ELF-1 (cell line): Measurements from ENCODE around the gene ADAMTS17.

Experiments used
- DNase-seq: peaks from one replicate; pipeline ENCODE4 v3.0.0-alpha.2; 2016; ENCODE audit warnings: low read depth, low spot score

ADAMTS17 gene

DNA sequence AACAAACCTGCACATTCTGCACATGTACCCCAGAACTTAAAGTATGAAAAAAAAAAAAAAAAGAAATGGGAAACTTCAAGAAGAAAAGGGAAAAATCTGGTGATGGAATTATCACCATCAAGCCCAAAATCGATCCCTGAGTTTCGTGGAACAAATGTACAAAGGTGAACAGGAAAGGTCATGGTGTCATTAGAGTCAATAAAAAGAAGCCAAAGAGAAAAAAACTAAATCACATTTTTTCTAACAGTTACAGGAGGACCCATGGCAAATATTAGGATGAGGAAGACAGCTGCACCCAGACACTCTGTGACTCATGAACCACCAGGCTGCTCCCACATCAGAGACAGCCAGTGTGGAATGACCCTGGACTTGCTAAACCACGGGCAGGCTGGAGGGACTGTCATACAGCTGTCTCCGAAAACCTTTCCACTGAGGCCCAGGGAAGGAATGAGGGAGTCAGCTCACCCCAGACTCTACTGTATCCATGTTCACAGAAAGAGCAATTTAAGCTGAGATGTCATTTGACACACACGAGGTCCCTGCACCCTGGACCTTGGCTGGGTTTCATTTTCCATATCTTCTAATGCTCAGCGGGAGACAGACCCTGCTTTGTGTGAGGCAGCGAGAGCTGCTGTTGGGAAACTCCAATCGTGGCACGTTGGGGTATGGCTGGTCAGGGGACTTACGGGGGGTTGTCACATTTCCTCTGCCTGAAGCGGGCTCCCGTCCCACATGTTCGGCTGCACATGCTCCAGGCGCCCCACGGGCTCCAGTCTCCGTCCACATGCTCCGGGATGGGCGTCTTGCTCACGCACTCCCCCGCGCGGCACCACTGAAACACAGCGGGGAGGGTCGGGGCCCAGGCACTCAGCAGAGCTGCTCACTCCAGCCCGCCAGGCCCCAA is 210.2 kb downstream of the ADAMTS17 start:
- peak; percentile 67 for DNase-seq

DNA sequence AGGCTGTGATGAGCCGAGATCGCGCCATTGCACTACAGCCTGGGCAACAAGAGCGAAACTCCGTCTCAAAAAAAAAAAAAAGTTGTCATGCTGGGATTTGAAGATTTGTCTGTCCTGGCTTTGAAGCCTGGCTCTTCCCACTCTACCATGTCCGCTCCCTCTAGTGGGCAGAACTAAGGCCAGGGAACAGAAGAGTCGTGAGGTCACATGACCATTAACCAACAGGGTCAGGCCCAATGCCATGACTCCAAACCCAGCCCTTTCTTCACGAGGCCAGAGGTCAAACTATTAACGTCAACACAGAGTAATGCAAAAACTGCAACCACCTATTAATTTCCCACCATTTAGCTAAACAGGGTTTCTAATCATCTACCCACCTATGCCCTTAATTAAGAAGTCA is 212.1 kb downstream of the ADAMTS17 start:
- peak; percentile 49 for DNase-seq

DNA sequence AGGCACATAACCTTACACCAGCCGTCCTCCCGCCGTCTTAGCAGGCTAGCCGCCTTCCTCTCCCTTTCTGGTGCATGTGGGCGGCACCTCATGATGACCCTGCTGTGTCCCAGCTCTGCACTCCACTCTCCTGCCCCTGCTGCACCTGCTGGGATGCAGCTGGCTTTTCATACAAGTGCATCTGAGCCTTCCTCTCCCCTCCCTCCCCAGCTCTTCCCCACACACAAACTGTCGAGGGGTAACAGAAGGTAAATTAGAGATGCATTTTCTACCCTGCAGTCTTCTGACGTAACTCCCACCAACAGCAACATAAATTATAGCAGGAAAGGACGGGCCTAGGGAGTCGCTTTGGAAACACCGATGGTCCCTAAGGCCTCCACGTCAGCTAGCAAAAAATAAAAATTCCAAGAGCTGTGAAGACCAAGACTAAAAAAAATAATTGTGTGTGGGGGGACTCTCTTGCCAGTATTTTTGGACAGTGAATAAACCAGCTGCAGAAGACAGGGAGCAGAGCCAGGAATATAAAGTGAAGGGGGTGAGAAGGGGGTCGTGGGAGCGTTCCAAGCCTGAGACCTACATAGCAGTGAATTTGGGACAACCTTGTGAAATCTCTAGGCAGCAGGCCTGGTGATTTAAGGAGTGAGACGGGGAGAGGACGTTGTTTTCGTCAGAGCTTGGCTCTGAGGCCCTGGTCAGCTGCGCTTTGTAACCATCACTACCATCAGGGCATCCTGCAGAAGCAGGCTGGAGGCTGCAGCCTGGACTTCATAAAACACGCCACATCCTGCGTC is 216.2 kb downstream of the ADAMTS17 start:
- DNase-seq: no peak

DNA sequence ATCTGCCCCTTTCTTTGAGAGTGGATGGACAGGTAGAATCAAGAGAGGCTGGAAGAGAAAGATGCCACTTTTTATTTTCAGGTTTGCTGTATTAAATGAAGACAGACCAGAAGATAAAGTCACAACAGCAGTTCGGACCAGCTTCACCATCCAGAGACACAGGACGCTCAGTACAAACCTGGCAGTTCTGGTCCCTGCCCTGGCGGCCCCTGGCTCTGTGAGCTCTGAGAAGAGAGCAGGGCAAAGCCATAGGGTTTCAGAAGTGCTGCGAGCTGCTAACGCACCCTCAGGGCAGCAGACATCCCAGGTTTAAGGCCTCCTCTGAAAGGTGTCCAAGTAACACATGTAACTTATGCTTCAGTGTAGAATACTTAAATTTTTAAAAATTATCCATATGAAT is 216.8 kb downstream of the ADAMTS17 start:
- DNase-seq: no peak

DNA sequence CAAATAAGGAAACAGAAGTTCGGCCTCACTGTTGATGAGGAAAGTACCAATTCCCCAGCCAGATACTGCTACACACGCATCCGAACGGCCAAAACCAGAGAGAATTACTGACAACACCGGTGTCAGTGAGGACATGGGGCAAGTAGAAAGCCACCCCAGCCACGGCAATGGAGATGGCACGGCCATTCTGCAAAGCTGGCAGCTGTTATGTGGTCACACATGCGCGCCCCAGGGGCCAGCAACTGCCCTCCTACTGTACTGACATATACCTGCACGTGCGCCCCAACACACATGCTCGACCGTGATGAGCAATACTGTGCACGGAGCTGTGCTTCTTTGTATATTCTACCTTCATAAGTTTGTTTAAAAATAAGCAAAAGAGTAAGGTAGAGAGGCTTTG is 217.4 kb downstream of the ADAMTS17 start:
- no peak for DNase-seq

DNA sequence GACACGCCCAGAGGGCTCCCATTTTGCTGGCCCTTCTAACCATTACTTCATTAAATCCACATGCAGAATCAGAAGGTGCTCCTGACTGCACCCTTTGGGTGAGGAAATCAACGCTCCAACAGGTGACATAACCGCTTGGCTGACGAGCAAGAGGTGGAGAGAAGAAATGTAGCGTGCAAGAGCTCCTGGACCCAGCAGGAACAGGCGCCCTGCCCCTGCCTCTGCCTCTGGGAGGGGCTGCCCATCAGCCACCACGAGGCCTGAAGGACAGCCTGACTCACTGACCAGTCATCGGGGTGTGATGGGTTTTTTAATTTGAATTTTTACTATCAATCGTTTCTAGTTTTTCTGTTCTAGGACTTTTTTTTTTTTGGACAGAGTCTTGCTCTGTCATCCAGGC is 218.2 kb downstream of the ADAMTS17 start:
- DNase-seq: no peak

DNA sequence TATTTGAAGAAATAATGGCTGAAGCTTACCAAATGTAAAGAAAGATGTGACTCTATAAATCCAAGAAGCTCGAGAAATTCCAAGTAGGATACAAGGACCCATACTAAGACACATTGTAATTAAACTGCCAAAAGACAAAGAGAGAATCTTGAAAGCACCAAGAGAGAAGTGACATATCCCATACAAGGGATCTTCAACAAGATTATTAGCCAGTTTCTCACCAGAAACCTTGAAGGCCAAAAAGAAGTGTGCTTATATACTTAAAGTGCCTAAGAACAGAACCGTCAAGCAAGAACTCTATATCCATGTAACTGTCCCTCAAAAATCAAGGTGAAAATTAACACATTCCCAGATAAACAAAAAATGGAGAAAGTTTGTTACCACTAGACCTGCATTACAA is 220.5 kb downstream of the ADAMTS17 start:
- DNase-seq: no peak

DNA sequence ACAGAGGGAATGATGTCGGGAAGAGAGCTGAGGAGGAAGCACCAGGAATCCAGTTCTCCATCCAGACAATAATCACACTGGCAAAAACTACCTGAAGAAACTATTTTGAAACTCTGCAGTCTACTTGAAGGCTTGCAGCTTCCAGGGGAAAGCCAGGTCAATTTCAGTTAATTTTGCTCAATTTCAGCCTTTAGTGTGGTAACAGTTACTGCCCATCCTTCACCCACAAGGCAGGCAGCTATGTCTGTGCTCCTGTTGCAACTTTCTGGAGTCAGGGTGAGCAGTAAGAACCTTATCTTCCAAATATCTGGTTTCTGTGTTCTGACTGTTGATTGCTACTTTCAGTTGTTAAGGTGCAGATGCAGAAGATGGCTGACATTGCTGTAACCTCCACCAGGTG is 221.7 kb downstream of the ADAMTS17 start:
- no peak for DNase-seq

DNA sequence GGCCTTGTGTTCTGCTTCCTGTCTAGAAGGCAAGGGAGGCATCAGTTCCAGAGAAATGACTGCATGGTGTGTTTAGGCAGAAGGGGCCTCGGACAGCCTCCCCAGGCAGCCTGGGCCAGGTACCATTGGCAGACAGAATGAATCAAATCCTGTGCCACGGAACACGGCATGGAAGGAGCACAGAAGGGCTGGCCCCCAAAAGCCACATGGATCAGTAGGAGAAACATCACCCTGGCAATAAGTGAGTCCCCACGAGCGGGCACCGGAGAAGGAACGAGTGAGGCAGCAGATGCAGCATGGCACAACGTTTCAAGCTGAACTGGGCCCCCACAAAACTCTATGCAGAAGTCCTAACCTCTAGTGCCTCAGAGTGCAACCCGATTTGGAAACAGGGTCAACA is 223.2 kb downstream of the ADAMTS17 start:
- no peak for DNase-seq

DNA sequence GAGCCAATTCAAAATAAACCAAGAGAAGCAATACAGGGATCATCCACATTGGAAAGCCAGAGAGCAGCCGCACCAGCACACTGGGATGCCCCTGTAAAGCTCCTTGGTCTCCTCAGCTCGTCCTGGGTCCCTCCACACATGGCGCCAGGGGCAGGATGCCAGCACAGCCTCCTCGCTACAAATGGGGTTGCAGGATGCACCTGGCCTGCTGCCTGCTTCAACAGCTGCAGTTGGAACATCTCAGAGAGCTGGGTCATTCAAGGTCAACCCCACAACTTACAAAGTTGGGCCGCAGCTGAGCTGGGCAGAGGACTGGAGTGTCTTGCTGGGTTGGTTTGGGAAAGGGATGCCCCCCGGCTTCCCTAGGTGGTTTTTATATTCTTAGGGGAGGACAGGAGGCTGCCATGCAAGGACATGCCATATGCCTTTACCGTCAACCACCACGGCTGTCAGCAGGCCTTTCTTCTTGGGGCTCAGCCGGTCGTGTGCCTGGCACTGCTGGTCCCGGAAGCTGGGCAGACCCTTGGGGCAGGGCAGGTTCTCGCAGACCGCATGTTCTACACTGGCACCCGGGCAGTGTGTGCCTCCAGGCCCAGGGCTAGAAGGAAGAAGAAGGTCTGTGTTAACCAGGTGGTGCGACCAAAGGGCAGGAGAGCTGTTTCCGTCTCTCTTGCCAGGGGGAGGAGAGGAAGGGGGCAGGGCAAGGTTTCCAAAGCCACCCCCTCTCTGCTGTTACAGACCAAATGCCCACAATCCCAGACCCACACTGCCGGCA is 225.2 kb downstream of the ADAMTS17 start:
- no peak for DNase-seq

DNA sequence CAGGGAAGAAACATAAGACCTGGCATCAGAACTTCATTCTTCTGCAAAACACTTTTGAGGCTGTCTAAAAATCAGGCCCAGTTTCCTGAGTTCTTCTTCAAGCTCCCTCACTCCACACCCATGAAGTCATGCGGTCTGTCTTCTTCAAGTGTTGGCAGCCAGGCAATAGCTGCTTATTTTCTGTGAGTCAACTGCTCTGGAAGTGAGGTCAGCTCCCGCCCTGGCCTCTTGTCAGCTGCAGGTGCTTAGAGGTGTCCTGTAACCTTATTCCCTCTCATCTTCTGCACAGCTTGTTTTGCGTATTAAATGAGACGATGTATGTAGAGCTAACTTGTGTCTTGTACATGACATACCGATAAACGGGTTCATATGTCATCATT is 226.1 kb downstream of the ADAMTS17 start:
- DNase-seq: peak; percentile 8

DNA sequence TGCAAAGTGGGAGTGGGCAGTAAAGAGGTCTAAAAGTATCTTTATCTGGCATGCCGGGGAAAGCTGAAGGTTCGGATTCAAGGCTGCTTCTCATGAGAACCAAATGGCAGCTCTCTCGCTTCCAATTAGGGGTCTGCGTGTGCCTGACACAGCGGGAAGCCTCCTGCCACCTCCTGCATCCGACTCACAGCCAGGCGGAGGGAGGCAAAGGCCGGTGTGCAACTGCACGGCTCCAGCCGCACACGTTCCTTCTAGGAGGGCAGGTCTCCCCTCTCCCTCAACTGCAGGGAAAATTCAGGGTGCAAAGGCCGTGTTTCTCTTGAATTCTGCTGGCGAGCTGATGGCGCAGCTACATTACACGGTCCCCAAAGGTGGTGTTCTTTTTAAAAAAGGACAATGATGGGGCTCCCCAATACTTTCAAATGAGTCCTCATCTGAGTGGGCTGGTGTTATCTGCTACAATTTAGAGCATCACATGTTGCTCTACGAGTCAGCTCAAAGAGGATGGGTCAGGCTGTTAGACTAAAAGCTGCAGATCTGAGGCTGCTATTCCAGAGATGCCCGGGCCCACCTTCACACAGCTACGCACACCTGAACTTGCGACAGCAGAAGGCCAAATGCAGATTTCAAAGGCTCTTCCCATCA is 226.6 kb downstream of the ADAMTS17 start:
- peak; percentile 53 for DNase-seq

DNA sequence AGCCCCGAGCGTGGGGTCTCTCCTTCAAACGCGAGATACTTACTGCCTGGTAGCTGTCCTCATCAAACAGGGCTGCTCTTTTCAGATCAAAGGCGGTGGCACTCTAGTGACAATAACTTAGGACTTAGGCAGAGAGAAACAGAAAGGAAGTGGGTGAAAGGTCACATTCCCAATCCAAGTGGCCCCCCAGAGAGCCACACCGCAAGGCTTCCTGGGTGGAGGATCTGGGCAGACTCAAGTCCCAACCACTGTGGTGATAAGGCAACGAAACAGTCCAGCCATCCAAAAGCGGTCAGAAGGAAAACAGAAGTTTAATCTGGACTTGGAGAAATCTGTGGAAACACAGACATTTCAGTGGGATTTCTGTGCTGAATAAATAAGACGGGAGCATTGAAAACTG is 227.2 kb downstream of the ADAMTS17 start:
- peak; percentile 85 for DNase-seq

DNA sequence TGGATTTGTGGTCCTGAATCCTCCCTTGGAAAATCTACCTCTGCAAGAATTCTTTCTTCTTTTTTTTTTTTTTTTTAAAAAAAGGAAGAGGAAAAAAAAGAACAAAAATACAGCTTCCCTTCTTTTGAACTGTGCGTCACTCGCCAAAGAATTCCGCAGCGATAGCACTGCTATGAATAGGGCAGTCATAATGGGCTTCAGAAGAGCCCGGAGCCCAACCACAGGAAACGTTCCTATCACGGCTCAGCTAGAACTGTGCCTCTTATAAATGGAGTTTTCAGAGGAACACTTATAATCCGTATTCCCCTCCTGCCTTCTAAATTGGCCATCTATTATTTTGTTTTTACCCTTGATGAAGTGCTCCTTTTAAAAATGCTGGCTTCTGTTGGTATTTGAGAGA is 227.7 kb downstream of the ADAMTS17 start:
- peak; percentile 51 for DNase-seq

DNA sequence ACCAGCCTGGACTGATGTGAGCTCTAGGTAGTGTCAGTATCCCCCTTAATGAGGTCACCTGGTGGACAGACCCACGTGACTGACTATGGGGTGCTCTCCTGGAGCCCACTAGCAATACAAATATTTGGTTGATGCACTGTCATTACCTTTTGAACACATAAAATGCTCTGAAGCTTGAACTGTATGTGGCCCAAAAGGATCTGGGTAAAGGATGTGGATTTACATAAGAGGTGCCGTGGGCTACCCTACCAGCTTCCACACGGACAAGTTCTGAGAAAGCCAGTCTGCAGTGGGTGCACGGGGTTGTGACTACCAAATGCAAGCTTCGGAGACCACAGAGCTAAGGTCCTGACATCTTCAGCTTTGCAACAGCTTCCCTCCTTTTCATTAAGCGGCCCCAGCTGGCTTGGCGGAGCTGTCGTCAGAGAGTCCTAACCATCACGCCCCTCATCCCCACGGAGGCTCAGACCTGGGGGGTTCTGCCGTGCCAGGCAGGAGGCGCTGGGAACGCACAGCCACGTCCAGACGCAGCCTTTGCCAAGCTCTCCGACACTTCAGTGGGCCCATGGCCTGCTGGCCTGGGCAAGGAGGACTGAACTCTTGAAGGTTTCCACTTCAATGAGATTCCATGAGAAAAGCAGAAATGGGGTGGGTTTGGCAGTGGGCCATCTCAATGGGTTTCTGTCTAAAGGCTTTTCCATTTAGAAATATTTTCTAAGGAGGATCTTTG is 228.3 kb downstream of the ADAMTS17 start:
- DNase-seq: peak; percentile 8

DNA sequence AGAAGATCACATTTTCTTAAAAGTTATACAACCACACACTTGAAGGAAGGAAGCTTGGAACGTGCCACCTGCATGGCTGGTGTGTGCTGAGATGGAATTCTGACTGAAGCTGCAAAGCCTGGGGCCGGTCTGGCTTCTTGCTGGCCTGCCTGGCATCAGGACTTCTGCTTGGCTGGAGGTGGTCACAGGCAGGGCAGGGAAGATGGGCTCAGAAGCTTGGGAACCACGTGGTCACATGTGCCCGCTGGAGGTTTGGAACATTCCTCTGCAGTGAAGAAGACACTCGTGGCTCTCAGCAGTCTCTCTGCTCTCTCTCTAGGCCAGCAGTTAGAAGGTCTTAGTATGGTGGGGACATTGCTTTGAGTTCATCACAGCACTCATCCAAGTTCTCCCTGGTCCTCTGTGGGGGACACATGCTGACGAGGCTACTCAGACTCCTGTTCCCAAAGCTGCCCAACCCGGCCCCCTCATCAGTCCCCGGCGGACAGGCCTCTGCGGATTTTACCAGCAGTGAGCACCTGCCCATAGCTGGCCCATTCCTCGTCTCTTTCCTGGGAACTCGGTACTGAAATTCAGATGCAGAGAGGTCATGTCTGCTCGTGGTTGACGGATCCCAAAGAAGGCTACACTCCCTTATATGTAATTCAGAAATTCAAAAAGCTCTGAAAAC is 229.0 kb downstream of the ADAMTS17 start:
- no peak for DNase-seq

DNA sequence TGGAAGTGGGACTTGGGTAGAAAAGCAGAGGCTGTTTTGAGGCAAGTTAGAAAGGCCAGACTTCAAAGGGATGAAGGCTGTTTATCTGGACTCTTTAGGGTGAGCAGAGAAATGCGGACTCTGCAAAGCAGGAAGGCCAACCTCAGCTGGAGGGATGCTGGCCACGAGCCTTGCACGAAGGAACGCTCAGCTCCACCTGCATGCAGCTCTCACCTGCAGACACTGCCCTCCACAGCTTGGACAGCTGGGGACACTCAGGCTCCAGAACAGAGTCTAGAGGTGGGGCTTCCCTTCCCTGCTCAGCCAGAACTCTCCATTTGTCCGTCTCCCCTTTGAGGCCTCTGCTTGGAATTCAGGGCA is 229.7 kb downstream of the ADAMTS17 start:
- peak; percentile 9 for DNase-seq

DNA sequence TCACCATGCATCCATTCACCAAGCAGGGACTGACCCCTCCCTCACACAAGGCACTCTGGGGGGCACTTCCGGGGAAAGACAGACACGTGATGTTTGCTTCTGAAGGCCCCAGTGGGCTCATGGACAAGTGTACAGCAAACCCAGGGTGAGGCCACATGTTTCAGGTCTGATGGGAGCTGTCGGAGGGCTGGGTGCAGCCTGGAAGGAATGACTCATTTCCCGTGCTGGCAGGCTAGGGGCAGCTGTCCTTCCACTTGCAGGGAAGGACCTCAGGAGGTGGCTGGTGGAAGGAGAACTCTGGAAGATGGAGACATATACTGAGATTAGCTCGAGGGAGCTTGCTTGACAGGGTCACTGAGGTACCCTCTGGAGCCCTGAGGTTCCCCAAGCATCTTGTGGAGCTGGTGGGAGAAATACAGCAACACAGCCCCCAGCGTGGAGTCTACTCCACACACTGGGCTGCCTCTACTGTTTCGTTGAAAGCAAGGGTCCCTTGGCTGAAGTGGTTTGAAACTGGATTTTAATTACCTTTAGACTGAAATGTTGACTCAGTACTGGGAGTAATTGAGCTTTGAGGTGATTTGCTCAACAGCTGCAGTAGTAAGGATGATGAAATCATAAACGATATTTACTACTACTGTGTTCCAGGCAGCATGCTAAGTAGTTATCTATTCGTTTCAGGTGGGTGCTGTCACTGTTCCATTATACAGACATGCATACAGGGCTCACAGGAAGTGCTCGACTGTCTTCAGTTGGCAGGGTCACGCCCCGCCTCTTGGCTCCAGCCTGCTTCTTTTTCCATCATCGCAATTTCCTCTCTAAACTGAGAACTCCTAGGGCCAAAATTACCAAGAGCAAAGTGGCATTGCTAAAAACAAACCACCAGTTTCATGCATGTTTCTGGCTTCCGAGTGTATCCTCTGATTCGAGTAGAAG is 230.4 kb downstream of the ADAMTS17 start:
- DNase-seq: peak; percentile 27

DNA sequence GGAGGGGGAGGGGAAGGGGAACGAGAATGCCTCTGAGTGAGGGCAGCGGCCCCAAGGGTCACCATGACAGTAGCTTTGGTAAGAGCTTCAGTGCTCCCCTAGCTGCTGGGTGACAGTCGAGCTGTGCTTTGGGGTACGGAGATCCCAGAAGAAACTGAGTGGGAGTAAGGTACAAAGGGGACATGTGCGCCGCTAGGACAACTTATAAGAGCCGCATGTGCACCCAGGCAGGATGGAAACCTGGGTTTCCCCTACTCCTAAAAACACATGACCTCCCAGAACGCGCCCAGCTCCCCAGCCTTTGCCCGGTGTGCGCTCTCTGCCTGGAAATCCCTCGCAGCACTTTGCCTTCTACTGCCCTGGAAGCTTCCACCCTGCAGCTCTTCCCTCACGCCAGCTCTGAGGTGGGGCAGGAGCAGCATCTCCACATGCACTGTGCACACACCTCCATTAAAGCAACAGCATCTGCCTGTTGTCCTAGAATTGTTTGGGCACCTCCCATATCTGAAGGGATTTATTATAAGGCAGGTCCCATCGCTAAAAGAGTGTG is 232.2 kb downstream of the ADAMTS17 start:
- DNase-seq: no peak
